GM19025 (cell line): ENCODE results near the gene REEP6.

ENCODE experiments used
- ATAC-seq: cut with Tn5 transposase; IDR thresholded peaks from one replicate; pipeline ENCODE4 v1.9.1; 2021; ENCODE audit warnings: mild to moderate bottlenecking, low read depth, moderate library complexity; ENCODE audit not compliant: unreplicated experiment

Gene REEP6

GRCh38 chr19:1456121-1456900, 34.7 kb upstream of the REEP6 start:
- ATAC-seq: no peak

GRCh38 chr19:1457031-1457739, 33.8 kb upstream of the REEP6 start:
- ATAC-seq: no peak

GRCh38 chr19:1457892-1458291, 33.1 kb upstream of the REEP6 start:
- ATAC-seq: no peak

GRCh38 chr19:1459479-1459878, 31.5 kb upstream of the REEP6 start:
- no peak for ATAC-seq

GRCh38 chr19:1460033-1460995, 30.7 kb upstream of the REEP6 start:
- ATAC-seq: no peak

- ATAC-seq: no peak
These were observed 29.1 kb upstream of the REEP6 start for GRCh38 chr19:1461862-1462261.

- ATAC-seq: no peak
These were observed 25.6 kb upstream of the REEP6 start for GRCh38 chr19:1465191-1466016.

GRCh38 chr19:1466018-1466460, 24.9 kb upstream of the REEP6 start:
- no peak for ATAC-seq

GRCh38 chr19:1466461-1467214, 24.3 kb upstream of the REEP6 start:
- no peak for ATAC-seq

- ATAC-seq: no peak
These were observed 23.8 kb upstream of the REEP6 start for GRCh38 chr19:1467215-1467489.

- no peak for ATAC-seq
These were observed 23.3 kb upstream of the REEP6 start for GRCh38 chr19:1467490-1468273.

- no peak for ATAC-seq
These were observed 22.6 kb upstream of the REEP6 start for GRCh38 chr19:1468274-1468820.

GRCh38 chr19:1468821-1469254, 22.1 kb upstream of the REEP6 start:
- no peak for ATAC-seq

- no peak for ATAC-seq
These were observed 21.5 kb upstream of the REEP6 start for GRCh38 chr19:1469255-1470054.

GRCh38 chr19:1470055-1470304, 21.0 kb upstream of the REEP6 start:
- no peak for ATAC-seq

- no peak for ATAC-seq
These were observed 20.5 kb upstream of the REEP6 start for GRCh38 chr19:1470305-1471009.

- no peak for ATAC-seq
These were observed 19.9 kb upstream of the REEP6 start for GRCh38 chr19:1471010-1471514.
